ENCODE measurements around the gene MPIG6B.

The MPIG6B gene

GRCh38 chr6:31737315-31737990, 14.3 kb downstream of the MPIG6B start:
- Histone ChIP-seq H3K9ac (ENCODE audit: low read depth in 1 of 2, low read length in 2 of 2) (peak overlapping the region; percentile 97), H3K36me3 (ENCODE audit: control insufficient read depth in 1 of 2, insufficient read depth in 2 of 2, low read length in 2 of 2) (peaks cover 15 to 17% of the 10 kb centered on the region in 2 donors), H3K9me3 (ENCODE audit: control insufficient read depth in 1 of 2, low read length in 2 of 2) (no peaks in the 10 kb centered on the region), H3K4me1 (ENCODE audit: control insufficient read depth in 1 of 2, insufficient read depth in 2 of 2, low read length in 2 of 2) (peaks cover 45 to 57% of the 10 kb centered on the region in 2 donors), H3K27me3 (ENCODE audit: control insufficient read depth in 1 of 2, insufficient read depth in 2 of 2, low read length in 2 of 2) (no peaks in the 10 kb centered on the region), H3K4me3 (ENCODE audit: low read depth in 1 of 2, low read length in 2 of 2) (peak overlapping the region; percentile 52 to 91), H3K27ac (ENCODE audit: low read depth, low read length) (peak overlapping the region; percentile 94)

DNA sequence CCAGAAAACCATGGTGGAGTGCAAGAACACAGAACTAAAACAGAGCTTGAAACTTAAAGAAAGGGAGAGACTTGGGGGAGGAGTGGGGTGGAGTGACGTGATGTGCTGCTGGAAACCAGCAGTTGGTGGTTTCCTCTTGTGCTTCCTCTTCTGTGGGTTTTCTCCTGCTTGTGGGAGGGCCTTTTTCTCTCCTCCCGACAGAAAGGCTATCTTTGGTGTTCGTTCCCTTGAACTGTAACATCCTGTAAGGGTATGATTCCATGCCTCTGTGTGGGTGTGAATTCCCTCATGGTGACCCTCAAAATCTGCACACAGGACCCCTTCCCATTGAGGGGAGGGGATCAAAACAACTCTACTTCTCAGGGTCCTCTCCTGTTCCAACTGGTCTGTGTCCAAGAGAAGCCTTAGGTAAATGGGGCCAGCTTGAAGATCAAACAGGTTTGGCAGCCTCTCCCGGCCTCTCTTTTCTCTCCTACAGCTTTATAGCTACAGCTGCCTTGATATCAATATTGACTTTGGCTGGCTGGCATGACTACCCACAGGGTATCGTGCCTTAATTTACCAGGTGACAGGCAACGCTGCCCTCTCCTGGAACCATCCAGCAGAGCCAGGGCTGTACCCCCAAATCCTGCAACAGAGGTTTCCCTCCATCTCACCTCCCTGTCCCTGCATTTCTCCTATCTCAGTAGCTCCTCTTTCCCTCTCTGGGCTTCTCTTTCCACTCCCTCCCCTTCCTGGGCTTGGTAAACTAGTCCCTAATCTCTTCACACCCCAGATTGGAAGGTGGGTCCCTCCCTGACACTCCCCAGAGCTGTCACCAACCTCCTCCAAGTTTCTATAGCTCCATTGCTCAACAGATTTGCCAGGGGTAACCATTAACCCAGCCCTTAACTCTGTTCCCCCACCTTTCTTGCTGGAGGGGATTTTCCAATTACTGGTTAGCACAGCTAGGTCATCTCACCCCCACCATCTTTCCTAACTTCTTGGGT, 15.1 kb downstream of the MPIG6B start:
- Histone ChIP-seq H3K27ac (ENCODE audit: low read depth, low read length) (peak overlapping the region; percentile 94), H3K9me3 (ENCODE audit: control insufficient read depth in 1 of 2, low read length in 2 of 2) (no peaks in the 10 kb centered on the region), H3K9ac (ENCODE audit: low read depth in 1 of 2, low read length in 2 of 2) (peak overlapping the region; percentile 50 to 73), H3K27me3 (ENCODE audit: control insufficient read depth in 1 of 2, insufficient read depth in 2 of 2, low read length in 2 of 2) (no peaks in the 10 kb centered on the region), H3K36me3 (ENCODE audit: control insufficient read depth in 1 of 2, insufficient read depth in 2 of 2, low read length in 2 of 2) (peaks cover 12 to 20% of the 10 kb centered on the region in 2 donors), H3K4me1 (ENCODE audit: control insufficient read depth in 1 of 2, insufficient read depth in 2 of 2, low read length in 2 of 2) (peaks cover 43 to 55% of the 10 kb centered on the region in 2 donors), H3K4me3 (ENCODE audit: low read depth in 1 of 2, low read length in 2 of 2) (peak overlapping the region; percentile 44 to 52)

GRCh38 chr6:31739639-31740396, 16.6 kb downstream of the MPIG6B start, which contains the start of gene MSH5:
MSH5 (plus strand) TSS chr6:31740005; CDS start chr6:31740467, 462 bp downstream.
- Histone ChIP-seq H3K9me3 (ENCODE audit: control insufficient read depth in 1 of 2, low read length in 2 of 2) (no peaks in the 10 kb centered on the region), H3K27ac (ENCODE audit: low read depth, low read length) (peak within 1 kb of the TSS; percentile 94), H3K27me3 (ENCODE audit: control insufficient read depth in 1 of 2, insufficient read depth in 2 of 2, low read length in 2 of 2) (no peaks in the 10 kb centered on the region), H3K4me1 (ENCODE audit: control insufficient read depth in 1 of 2, insufficient read depth in 2 of 2, low read length in 2 of 2) (peaks cover 28 to 39% of the 10 kb centered on the region in 2 donors), H3K36me3 (ENCODE audit: control insufficient read depth in 1 of 2, insufficient read depth in 2 of 2, low read length in 2 of 2) (peaks cover 0 to 13% of the 10 kb centered on the region in 2 donors), H3K9ac (ENCODE audit: low read depth in 1 of 2, low read length in 2 of 2) (peak within 1 kb of the TSS; percentile 87 to 90), H3K4me3 (ENCODE audit: low read depth in 1 of 2, low read length in 2 of 2) (peak within 1 kb of the TSS; percentile 80 to 83)

DNA sequence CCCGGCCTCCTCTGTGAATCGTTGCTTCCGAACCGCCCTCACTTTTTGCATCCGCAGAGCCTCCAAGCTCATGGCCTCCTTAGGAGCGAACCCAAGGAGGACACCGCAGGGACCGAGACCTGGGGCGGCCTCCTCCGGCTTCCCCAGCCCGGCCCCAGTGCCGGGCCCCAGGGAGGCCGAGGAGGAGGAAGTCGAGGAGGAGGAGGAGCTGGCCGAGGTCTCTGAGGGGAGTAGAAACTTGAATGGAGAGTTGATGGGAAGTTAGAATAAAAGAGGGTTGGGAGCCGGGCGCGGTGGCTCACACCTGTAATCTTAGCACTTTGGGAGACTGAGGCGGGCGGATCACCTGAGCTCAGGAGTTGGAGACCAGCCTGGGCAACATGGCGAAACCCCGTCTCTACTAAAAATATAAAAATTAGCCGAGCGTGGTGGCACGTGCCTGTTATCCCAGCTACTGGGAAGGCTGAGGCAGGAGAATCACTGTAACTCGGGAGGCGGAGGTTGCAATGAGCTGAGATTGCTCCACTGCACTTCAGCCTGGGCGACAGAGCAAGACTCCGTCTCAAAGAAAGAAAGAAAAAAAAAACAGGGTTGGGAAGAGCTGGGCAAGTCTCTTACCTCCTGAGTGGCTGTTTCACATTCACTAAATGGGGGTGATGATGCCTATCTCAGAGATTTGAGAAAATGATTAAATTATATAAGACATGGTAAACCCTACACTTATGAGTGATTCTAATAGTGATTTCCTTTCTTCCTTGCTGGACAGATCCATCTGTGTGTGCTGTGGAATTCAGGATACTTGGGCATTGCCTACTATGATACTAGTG, 17.4 kb downstream of the MPIG6B start:
- Histone ChIP-seq H3K36me3 (ENCODE audit: control insufficient read depth in 1 of 2, insufficient read depth in 2 of 2, low read length in 2 of 2) (peaks cover 0 to 13% of the 10 kb centered on the region in 2 donors), H3K9ac (ENCODE audit: low read depth in 1 of 2, low read length in 2 of 2) (peak overlapping the region; percentile 87 to 90), H3K27me3 (ENCODE audit: control insufficient read depth in 1 of 2, insufficient read depth in 2 of 2, low read length in 2 of 2) (no peaks in the 10 kb centered on the region), H3K27ac (ENCODE audit: low read depth, low read length) (peak overlapping the region; percentile 80), H3K4me1 (ENCODE audit: control insufficient read depth in 1 of 2, insufficient read depth in 2 of 2, low read length in 2 of 2) (peaks cover 28 to 38% of the 10 kb centered on the region in 2 donors), H3K9me3 (ENCODE audit: control insufficient read depth in 1 of 2, low read length in 2 of 2) (no peaks in the 10 kb centered on the region), H3K4me3 (ENCODE audit: low read depth in 1 of 2, low read length in 2 of 2) (peak overlapping the region; percentile 80 to 83)

- Histone ChIP-seq H3K9me3 (ENCODE audit: control insufficient read depth in 1 of 2, low read length in 2 of 2) (no peaks in the 10 kb centered on the region), H3K36me3 (ENCODE audit: control insufficient read depth in 1 of 2, insufficient read depth in 2 of 2, low read length in 2 of 2) (peaks cover 0 to 13% of the 10 kb centered on the region in 2 donors), H3K9ac (ENCODE audit: low read depth in 1 of 2, low read length in 2 of 2) (no peak overlapping the region), H3K4me3 (ENCODE audit: low read depth in 1 of 2, low read length in 2 of 2) (no peak overlapping the region), H3K4me1 (ENCODE audit: control insufficient read depth in 1 of 2, insufficient read depth in 2 of 2, low read length in 2 of 2) (peaks cover 25 to 35% of the 10 kb centered on the region in 2 donors), H3K27me3 (ENCODE audit: control insufficient read depth in 1 of 2, insufficient read depth in 2 of 2, low read length in 2 of 2) (no peaks in the 10 kb centered on the region), H3K27ac (ENCODE audit: low read depth, low read length) (no peak overlapping the region)
These were observed 18.6 kb downstream of the MPIG6B start for GRCh38 chr6:31741815-31742214.

- Histone ChIP-seq H3K4me1 (ENCODE audit: control insufficient read depth in 1 of 2, insufficient read depth in 2 of 2, low read length in 2 of 2) (peaks cover 14 to 26% of the 10 kb centered on the region in 2 donors), H3K9me3 (ENCODE audit: control insufficient read depth in 1 of 2, low read length in 2 of 2) (no peaks in the 10 kb centered on the region), H3K36me3 (ENCODE audit: control insufficient read depth in 1 of 2, insufficient read depth in 2 of 2, low read length in 2 of 2) (peaks cover 0 to 19% of the 10 kb centered on the region in 2 donors), H3K4me3 (ENCODE audit: low read depth in 1 of 2, low read length in 2 of 2) (no peak overlapping the region), H3K27ac (ENCODE audit: low read depth, low read length) (no peak overlapping the region), H3K27me3 (ENCODE audit: control insufficient read depth in 1 of 2, insufficient read depth in 2 of 2, low read length in 2 of 2) (no peaks in the 10 kb centered on the region), H3K9ac (ENCODE audit: low read depth in 1 of 2, low read length in 2 of 2) (no peak overlapping the region)
These were observed 19.7 kb downstream of the MPIG6B start for GRCh38 chr6:31742894-31743293.

DNA sequence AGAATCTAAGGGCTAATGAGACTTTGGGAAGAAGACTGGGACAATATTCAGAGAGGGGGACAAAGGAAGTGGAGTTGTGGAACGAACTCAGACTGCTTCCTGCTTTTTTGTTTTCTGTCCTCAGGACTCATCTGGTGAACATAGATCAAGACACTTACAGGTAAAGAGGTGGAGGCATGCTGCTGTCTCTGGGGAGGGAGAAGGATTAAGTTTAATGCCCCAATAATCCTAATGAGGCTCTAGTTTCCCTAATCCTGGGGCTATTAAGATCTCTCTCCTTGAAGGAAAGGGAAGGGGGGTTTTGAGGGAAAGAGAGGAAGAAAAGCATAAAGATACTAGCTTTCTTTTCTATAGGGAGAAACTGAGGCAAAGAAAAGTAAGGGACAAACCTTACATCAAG, 21.2 kb downstream of the MPIG6B start:
- H3K4me1 ChIP-seq (ENCODE audit: control insufficient read depth in 1 of 2, insufficient read depth in 2 of 2, low read length in 2 of 2) = peaks cover under 1 to 12% of the 10 kb centered on the region in 2 donors
- no peak overlapping the region for H3K27ac ChIP-seq (ENCODE audit: low read depth, low read length)
- no peaks in the 10 kb centered on the region for H3K27me3 ChIP-seq (ENCODE audit: control insufficient read depth in 1 of 2, insufficient read depth in 2 of 2, low read length in 2 of 2)
- H3K36me3 ChIP-seq (ENCODE audit: control insufficient read depth in 1 of 2, insufficient read depth in 2 of 2, low read length in 2 of 2) = peaks cover 0 to 19% of the 10 kb centered on the region in 2 donors
- no peak overlapping the region for H3K9ac ChIP-seq (ENCODE audit: low read depth in 1 of 2, low read length in 2 of 2)
- no peak overlapping the region for H3K4me3 ChIP-seq (ENCODE audit: low read depth in 1 of 2, low read length in 2 of 2)
- H3K9me3 ChIP-seq (ENCODE audit: control insufficient read depth in 1 of 2, low read length in 2 of 2) = no peaks in the 10 kb centered on the region

- Histone ChIP-seq H3K36me3 (ENCODE audit: control insufficient read depth in 1 of 2, insufficient read depth in 2 of 2, low read length in 2 of 2) (peaks cover 0 to 6% of the 10 kb centered on the region in 2 donors), H3K27me3 (ENCODE audit: control insufficient read depth in 1 of 2, insufficient read depth in 2 of 2, low read length in 2 of 2) (no peaks in the 10 kb centered on the region), H3K9me3 (ENCODE audit: control insufficient read depth in 1 of 2, low read length in 2 of 2) (no peaks in the 10 kb centered on the region), H3K27ac (ENCODE audit: low read depth, low read length) (no peak overlapping the region), H3K9ac (ENCODE audit: low read depth in 1 of 2, low read length in 2 of 2) (no peak overlapping the region), H3K4me3 (ENCODE audit: low read depth in 1 of 2, low read length in 2 of 2) (no peak overlapping the region), H3K4me1 (ENCODE audit: control insufficient read depth in 1 of 2, insufficient read depth in 2 of 2, low read length in 2 of 2) (no peaks in the 10 kb centered on the region)
These were observed 26.3 kb downstream of the MPIG6B start for GRCh38 chr6:31749301-31750036.

Measured in duodenal mucosa (tissue), 2 donors.